Subcutaneous abdominal adipose tissue (tissue), 5 donors: ENCODE data around the gene PRDM5.

Experiments used
- H3K27ac ChIP-seq: one replicate; pipeline ENCODE4 v1.7.0; 2013; ENCODE audit warnings: low read depth, mild to moderate bottlenecking, inconsistent platforms, low read length, moderate library complexity
- H3K27me3 ChIP-seq, 5 donors: one replicate each; pipeline ENCODE4 v1.7.0; 2013; ENCODE audit warnings: low read length in 5 of 5, inconsistent platforms in 1 of 5; ENCODE audit not compliant: control insufficient read depth in 5 of 5, insufficient read depth in 4 of 5
- H3K36me3 ChIP-seq, 5 donors: one replicate each; pipeline ENCODE4 v1.7.0; 2013; ENCODE audit warnings: low read length in 5 of 5; ENCODE audit not compliant: control insufficient read depth in 5 of 5, insufficient read depth in 5 of 5
- H3K4me1 ChIP-seq, 5 donors: one replicate each; pipeline ENCODE4 v1.7.0; 2013; ENCODE audit warnings: low read length in 5 of 5, mild to moderate bottlenecking in 3 of 5, moderate library complexity in 1 of 5; ENCODE audit not compliant: control insufficient read depth in 5 of 5, insufficient read depth in 5 of 5
- H3K4me3 ChIP-seq, 5 donors: one replicate each; pipeline ENCODE4 v1.7.0; 2013; ENCODE audit warnings: low read length in 5 of 5, low read depth in 1 of 5
- H3K9ac ChIP-seq, 5 donors: one replicate each; pipeline ENCODE4 v1.7.0; 2013; ENCODE audit warnings: low read length in 5 of 5, mild to moderate bottlenecking in 4 of 5, moderate library complexity in 3 of 5
- H3K9me3 ChIP-seq, 5 donors: one replicate each; pipeline ENCODE4 v1.7.0; 2013; ENCODE audit warnings: low read length in 5 of 5; ENCODE audit not compliant: control insufficient read depth in 5 of 5
- donor health status: healthy.
- donor health status: healthy.
- donor health status: healthy.
- donor health status: healthy.
- donor health status: healthy.

Gene PRDM5

GRCh38 chr4:120916937-120917336 is 5.6 kb downstream of the PRDM5 start:
- no peak overlapping the region for H3K27ac ChIP-seq
- no peaks in the 10 kb centered on the region for H3K36me3 ChIP-seq
- H3K9ac ChIP-seq = no peak overlapping the region
- no peaks in the 10 kb centered on the region for H3K9me3 ChIP-seq
- no peak overlapping the region for H3K4me3 ChIP-seq
- no peaks in the 10 kb centered on the region for H3K27me3 ChIP-seq
- H3K4me1 ChIP-seq = peaks cover 0 to 28% (median 15%) of the 10 kb centered on the region in 5 donors

DNA sequence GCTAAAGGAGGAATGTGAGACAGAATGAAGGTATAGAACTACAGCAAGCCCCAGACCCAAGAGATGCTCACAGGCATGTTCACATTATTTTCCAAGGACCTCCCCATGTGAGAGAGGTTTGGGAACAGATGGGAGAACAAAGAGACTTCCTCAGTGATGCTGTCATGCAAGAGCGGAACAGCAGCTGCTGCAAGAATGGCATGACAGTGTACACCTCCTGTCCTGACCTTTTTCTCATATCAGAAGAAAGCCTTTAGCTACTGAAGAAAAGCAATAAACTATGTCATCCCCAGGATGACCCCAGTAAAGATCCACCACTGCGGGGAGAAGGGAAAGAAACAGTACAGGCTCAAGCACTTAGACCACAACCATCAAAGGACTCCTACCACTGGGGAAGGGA is 7.2 kb downstream of the PRDM5 start:
- no peaks in the 10 kb centered on the region for H3K27me3 ChIP-seq
- no peak overlapping the region for H3K9ac ChIP-seq
- no peaks in the 10 kb centered on the region for H3K9me3 ChIP-seq
- H3K4me1 ChIP-seq = peaks cover 0 to 19% (median 7%) of the 10 kb centered on the region in 5 donors
- H3K27ac ChIP-seq = no peak overlapping the region
- H3K4me3 ChIP-seq = no peak overlapping the region
- H3K36me3 ChIP-seq = no peaks in the 10 kb centered on the region

DNA sequence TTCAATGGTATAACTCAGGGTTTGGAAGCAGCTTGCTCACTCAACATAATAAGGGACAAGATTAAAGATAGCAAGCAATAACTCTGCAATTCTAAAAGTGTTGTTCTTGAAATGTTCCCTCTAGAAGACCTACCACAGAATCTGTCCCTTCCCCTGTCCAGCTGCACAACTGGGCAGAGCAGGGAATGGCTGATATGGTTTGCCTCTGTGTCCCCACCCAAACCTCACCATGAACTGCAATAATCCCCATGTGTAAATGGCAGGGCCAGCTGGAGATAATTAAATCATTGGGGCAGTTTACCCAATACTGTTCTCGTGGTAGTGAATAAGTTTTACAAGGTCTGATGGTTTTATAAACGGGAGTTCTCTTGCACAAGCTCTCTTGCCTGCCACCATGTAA is 19.1 kb downstream of the PRDM5 start:
- H3K4me3 ChIP-seq = no peak overlapping the region
- no peak overlapping the region for H3K27ac ChIP-seq
- no peak overlapping the region for H3K9ac ChIP-seq
- H3K36me3 ChIP-seq = peaks cover 0 to 5% (median 0%) of the 10 kb centered on the region in 5 donors
- no peaks in the 10 kb centered on the region for H3K4me1 ChIP-seq
- H3K9me3 ChIP-seq = no peaks in the 10 kb centered on the region
- no peaks in the 10 kb centered on the region for H3K27me3 ChIP-seq

DNA sequence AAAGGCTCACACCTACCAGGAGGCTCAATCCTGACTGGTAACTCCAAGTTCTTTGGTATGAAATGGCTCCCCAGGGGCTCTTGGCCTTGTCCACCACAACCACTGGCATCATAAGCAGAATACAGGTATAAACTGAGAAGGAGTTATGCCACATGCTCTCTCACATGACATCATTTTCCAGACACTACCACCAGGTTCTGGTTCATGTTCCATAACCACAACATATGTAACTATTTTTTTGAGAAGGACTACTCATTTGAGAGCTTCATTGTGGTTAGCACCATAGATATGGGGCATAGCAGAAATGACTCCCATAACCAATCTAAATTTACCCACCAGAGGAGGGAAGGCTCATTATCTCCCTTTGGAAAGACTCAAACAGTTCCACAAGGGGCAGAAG is 19.6 kb downstream of the PRDM5 start:
- no peaks in the 10 kb centered on the region for H3K27me3 ChIP-seq
- H3K9ac ChIP-seq = no peak overlapping the region
- H3K27ac ChIP-seq = no peak overlapping the region
- no peaks in the 10 kb centered on the region for H3K4me1 ChIP-seq
- no peak overlapping the region for H3K4me3 ChIP-seq
- peaks cover 0 to 5% (median 0%) of the 10 kb centered on the region in 5 donors for H3K36me3 ChIP-seq
- H3K9me3 ChIP-seq = no peaks in the 10 kb centered on the region

DNA sequence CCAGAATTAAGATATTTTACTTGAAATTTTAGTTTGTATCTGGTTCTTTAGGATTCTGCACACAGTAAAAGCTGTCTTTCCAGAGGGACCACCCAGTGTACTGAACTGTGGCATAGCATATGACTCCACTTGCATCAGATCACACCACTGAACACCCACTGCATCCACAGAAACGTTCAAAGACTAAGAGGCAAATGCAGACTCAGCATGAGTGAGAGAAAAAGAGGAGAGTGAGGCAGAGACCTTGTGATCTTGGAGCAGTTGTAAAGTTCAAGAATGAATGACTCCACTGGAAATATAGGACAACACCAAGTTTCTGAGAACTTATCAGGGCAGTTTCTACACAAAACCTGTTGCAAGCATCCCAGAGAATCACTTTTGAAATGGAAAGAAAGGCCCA is 20.8 kb downstream of the PRDM5 start:
- H3K4me1 ChIP-seq = no peaks in the 10 kb centered on the region
- H3K27me3 ChIP-seq = no peaks in the 10 kb centered on the region
- H3K9ac ChIP-seq = no peak overlapping the region
- H3K27ac ChIP-seq = no peak overlapping the region
- no peaks in the 10 kb centered on the region for H3K9me3 ChIP-seq
- H3K36me3 ChIP-seq = peaks cover 0 to 5% (median 0%) of the 10 kb centered on the region in 5 donors
- no peak overlapping the region for H3K4me3 ChIP-seq

GRCh38 chr4:120897981-120898719 is 24.4 kb downstream of the PRDM5 start:
- H3K27me3 ChIP-seq = no peaks in the 10 kb centered on the region
- no peak overlapping the region for H3K27ac ChIP-seq
- H3K36me3 ChIP-seq = no peaks in the 10 kb centered on the region
- no peaks in the 10 kb centered on the region for H3K4me1 ChIP-seq
- no peak overlapping the region for H3K4me3 ChIP-seq
- H3K9me3 ChIP-seq = no peaks in the 10 kb centered on the region
- H3K9ac ChIP-seq = no peak overlapping the region

DNA sequence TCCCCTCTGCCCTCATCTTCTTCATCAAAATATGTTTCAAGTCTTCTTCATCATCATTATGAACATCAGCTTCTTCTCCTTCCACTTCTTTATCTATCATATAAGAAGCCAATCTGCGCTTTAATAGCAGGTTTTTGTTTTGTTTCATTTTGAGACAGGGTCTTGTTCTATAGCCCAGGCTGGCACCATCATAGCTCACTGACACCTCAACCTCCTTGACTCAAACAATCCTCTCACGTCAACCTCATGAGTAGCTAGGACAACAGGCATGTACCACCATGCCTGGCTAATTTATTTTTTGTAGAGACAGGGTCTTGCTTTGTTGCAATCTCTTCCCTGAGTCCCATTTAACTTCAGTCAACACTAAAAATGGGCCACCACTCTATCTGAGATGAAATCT is 27.0 kb downstream of the PRDM5 start:
- H3K27me3 ChIP-seq = no peaks in the 10 kb centered on the region
- no peak overlapping the region for H3K4me3 ChIP-seq
- no peaks in the 10 kb centered on the region for H3K36me3 ChIP-seq
- no peaks in the 10 kb centered on the region for H3K4me1 ChIP-seq
- H3K9me3 ChIP-seq = no peaks in the 10 kb centered on the region
- H3K9ac ChIP-seq = no peak overlapping the region
- H3K27ac ChIP-seq = no peak overlapping the region

GRCh38 chr4:120893314-120893713 is 29.2 kb downstream of the PRDM5 start:
- Histone ChIP-seq H3K9ac (no peak overlapping the region), H3K4me1 (no peaks in the 10 kb centered on the region), H3K27me3 (no peaks in the 10 kb centered on the region), H3K4me3 (no peak overlapping the region), H3K9me3 (peaks cover 0 to 6% (median 0%) of the 10 kb centered on the region in 5 donors), H3K27ac (no peak overlapping the region), H3K36me3 (no peaks in the 10 kb centered on the region)

DNA sequence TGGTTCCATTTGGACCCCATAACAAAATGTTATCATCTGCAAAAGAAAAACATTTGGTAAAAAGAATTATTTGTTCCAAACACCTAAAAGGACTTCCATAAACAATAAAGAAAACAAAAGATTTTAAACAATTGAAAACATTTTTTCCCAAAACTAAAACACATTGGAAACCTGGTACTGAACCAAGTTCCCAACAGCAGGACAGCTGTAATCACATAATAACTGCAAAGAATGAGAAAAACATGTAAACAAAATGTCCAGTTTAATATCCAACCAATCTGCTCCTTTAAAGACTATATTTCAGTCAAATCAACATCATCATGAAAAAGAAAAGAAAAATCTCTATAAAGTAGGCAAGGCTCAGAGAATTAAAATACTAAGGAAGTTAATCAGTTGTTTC is 36.3 kb downstream of the PRDM5 start:
- no peak overlapping the region for H3K4me3 ChIP-seq
- no peak overlapping the region for H3K27ac ChIP-seq
- no peaks in the 10 kb centered on the region for H3K27me3 ChIP-seq
- H3K36me3 ChIP-seq = peaks cover 0 to 2% (median 0%) of the 10 kb centered on the region in 5 donors
- no peaks in the 10 kb centered on the region for H3K4me1 ChIP-seq
- H3K9ac ChIP-seq = no peak overlapping the region
- peaks cover 0 to 9% (median 1%) of the 10 kb centered on the region in 5 donors for H3K9me3 ChIP-seq

- Histone ChIP-seq H3K36me3 (peaks cover 0 to 2% (median 0%) of the 10 kb centered on the region in 5 donors), H3K4me3 (no peak overlapping the region), H3K4me1 (no peaks in the 10 kb centered on the region), H3K27me3 (no peaks in the 10 kb centered on the region), H3K9me3 (peaks cover 0 to 7% (median 3%) of the 10 kb centered on the region in 5 donors), H3K27ac (no peak overlapping the region), H3K9ac (no peak overlapping the region)
These were observed 40.7 kb downstream of the PRDM5 start for GRCh38 chr4:120881846-120882245.
